Measurements from ENCODE around the gene DYNC1I1. TPM values are rescaled to one million over a fixed set of nuclear protein-coding genes. Genes with fewer than 3 reads are reported as not detected.
"Not testable (repeated sequence)": the region's sequence is repeated elsewhere in the genome, so short reads cannot be mapped to it uniquely, and the experiment has no call there.

DYNC1I1 gene
- total and polyA plus RNA-seq, 5 experiments from 2014 or later, result not detected

GRCh38 chr7:95931460-95932232 is 159.3 kb downstream of the DYNC1I1 start:
- Mint-ChIP-seq H3K27ac (no peak overlapping the region), H3K36me3 (no peaks in the 10 kb centered on the region), H3K4me1 (no peaks in the 10 kb centered on the region), H3K4me3 (no peak overlapping the region), H3K9me3 (no peaks in the 10 kb centered on the region), H3K27me3 (peaks cover 3 to 39% (median 12%) of the 10 kb centered on the region in 5 donors)
- DNase-seq, result no peak
- POLR2A ChIA-PET, result no interaction called here
- no peak for ATAC-seq

- Mint-ChIP-seq H3K27me3 (peaks cover 2 to 27% (median 13%) of the 10 kb centered on the region in 5 donors), H3K4me1 (no peaks in the 10 kb centered on the region), H3K36me3 (no peaks in the 10 kb centered on the region), H3K9me3 (peaks cover 0 to 2% (median 0%) of the 10 kb centered on the region in 9 donors), H3K4me3 (no peak overlapping the region), H3K27ac (no peak overlapping the region)
- ATAC-seq, result no peak
- POLR2A ChIA-PET, result no interaction called here
- no peak for DNase-seq
These were observed 161.3 kb downstream of the DYNC1I1 start for GRCh38 chr7:95933618-95934017.

GRCh38 chr7:95944867-95945266 is 172.5 kb downstream of the DYNC1I1 start:
- not testable (repeated sequence) for DNase-seq

GRCh38 chr7:95950698-95951097 is 178.3 kb downstream of the DYNC1I1 start:
- no peak overlapping the region for H3K27ac Mint-ChIP-seq
- no peak for ATAC-seq
- no peak for DNase-seq
- peaks cover 3 to 15% (median 3%) of the 10 kb centered on the region in 5 donors for H3K27me3 Mint-ChIP-seq
- H3K4me3 Mint-ChIP-seq, result no peak overlapping the region
- no peaks in the 10 kb centered on the region for H3K36me3 Mint-ChIP-seq
- H3K9me3 Mint-ChIP-seq, result no peaks in the 10 kb centered on the region
- H3K4me1 Mint-ChIP-seq, result no peaks in the 10 kb centered on the region
- POLR2A ChIA-PET, result no interaction called here

More at GRCh38 chr7:95944867-95945266, 172.5 kb downstream of the DYNC1I1 start:
- POLR2A ChIA-PET, H3K9me3 Mint-ChIP-seq, H3K27me3 Mint-ChIP-seq, H3K4me1 Mint-ChIP-seq, ATAC-seq, H3K36me3 Mint-ChIP-seq, H3K27ac Mint-ChIP-seq, H3K4me3 Mint-ChIP-seq: not testable (repeated sequence)

- ATAC-seq (no peak), DNase-seq (no peak)
- H3K36me3 Mint-ChIP-seq, result no peaks in the 10 kb centered on the region
- no peaks in the 10 kb centered on the region for H3K4me1 Mint-ChIP-seq
- H3K27me3 Mint-ChIP-seq, result peaks cover 2 to 15% (median 4%) of the 10 kb centered on the region in 5 donors
- no peak overlapping the region for H3K27ac Mint-ChIP-seq
- POLR2A ChIA-PET, result no interaction called here
- H3K4me3 Mint-ChIP-seq, result no peak overlapping the region
- H3K9me3 Mint-ChIP-seq, result no peaks in the 10 kb centered on the region
These were observed 179.2 kb downstream of the DYNC1I1 start for GRCh38 chr7:95951531-95951930.

- Mint-ChIP-seq H3K36me3 (no peaks in the 10 kb centered on the region), H3K9me3 (no peaks in the 10 kb centered on the region), H3K27ac (no peak overlapping the region), H3K4me3 (no peak overlapping the region), H3K27me3 (peaks cover 2 to 15% (median 7%) of the 10 kb centered on the region in 5 donors), H3K4me1 (no peaks in the 10 kb centered on the region)
- no peak for DNase-seq
- no peak for ATAC-seq
- POLR2A ChIA-PET, result no interaction called here
These were observed 179.8 kb downstream of the DYNC1I1 start for GRCh38 chr7:95951997-95952795.

GRCh38 chr7:95952851-95953250 is 180.5 kb downstream of the DYNC1I1 start:
- H3K27me3 Mint-ChIP-seq, result peaks cover 2 to 15% (median 7%) of the 10 kb centered on the region in 5 donors
- no peaks in the 10 kb centered on the region for H3K4me1 Mint-ChIP-seq
- POLR2A ChIA-PET, result no interaction called here
- H3K4me3 Mint-ChIP-seq, result no peak overlapping the region
- H3K36me3 Mint-ChIP-seq, result no peaks in the 10 kb centered on the region
- no peak for DNase-seq
- ATAC-seq, result no peak
- H3K27ac Mint-ChIP-seq, result no peak overlapping the region
- no peaks in the 10 kb centered on the region for H3K9me3 Mint-ChIP-seq

GRCh38 chr7:95955748-95956147 is 183.4 kb downstream of the DYNC1I1 start:
- Mint-ChIP-seq H3K4me1 (no peaks in the 10 kb centered on the region), H3K36me3 (no peaks in the 10 kb centered on the region), H3K4me3 (no peak overlapping the region), H3K27ac (no peak overlapping the region), H3K27me3 (peaks cover 1 to 15% (median 7%) of the 10 kb centered on the region in 5 donors), H3K9me3 (no peaks in the 10 kb centered on the region)
- POLR2A ChIA-PET, result no interaction called here
- DNase-seq (no peak), ATAC-seq (no peak)

GRCh38 chr7:95957510-95957909 is 185.2 kb downstream of the DYNC1I1 start:
- no peaks in the 10 kb centered on the region for H3K9me3 Mint-ChIP-seq
- H3K4me3 Mint-ChIP-seq, result no peak overlapping the region
- DNase-seq, result no peak
- no peak overlapping the region for H3K27ac Mint-ChIP-seq
- no peaks in the 10 kb centered on the region for H3K36me3 Mint-ChIP-seq
- POLR2A ChIA-PET, result no interaction called here
- H3K27me3 Mint-ChIP-seq, result peaks cover 0 to 22% (median 7%) of the 10 kb centered on the region in 5 donors
- ATAC-seq, result no peak
- no peaks in the 10 kb centered on the region for H3K4me1 Mint-ChIP-seq

- ATAC-seq, result no peak
- Mint-ChIP-seq H3K4me1 (no peaks in the 10 kb centered on the region), H3K36me3 (no peaks in the 10 kb centered on the region), H3K27ac (no peak overlapping the region), H3K9me3 (no peaks in the 10 kb centered on the region), H3K4me3 (no peak overlapping the region), H3K27me3 (peaks cover 3 to 28% (median 10%) of the 10 kb centered on the region in 5 donors)
- POLR2A ChIA-PET, result no interaction called here
- no peak for DNase-seq
These were observed 188.4 kb downstream of the DYNC1I1 start for GRCh38 chr7:95960706-95961244.

GRCh38 chr7:95963446-95963990 is 191.2 kb downstream of the DYNC1I1 start:
- H3K27me3 Mint-ChIP-seq, result peaks cover 3 to 28% (median 10%) of the 10 kb centered on the region in 5 donors
- POLR2A ChIA-PET, result no interaction called here
- no peak overlapping the region for H3K27ac Mint-ChIP-seq
- no peak overlapping the region for H3K4me3 Mint-ChIP-seq
- H3K4me1 Mint-ChIP-seq, result no peaks in the 10 kb centered on the region
- no peak for DNase-seq
- no peaks in the 10 kb centered on the region for H3K36me3 Mint-ChIP-seq
- ATAC-seq, result no peak
- H3K9me3 Mint-ChIP-seq, result no peaks in the 10 kb centered on the region

GRCh38 chr7:95971716-95972115 is 199.4 kb downstream of the DYNC1I1 start:
- H3K27me3 Mint-ChIP-seq, result peaks cover 0 to 9% (median 0%) of the 10 kb centered on the region in 5 donors
- H3K27ac Mint-ChIP-seq, result no peak overlapping the region
- H3K9me3 Mint-ChIP-seq, result peaks cover 0 to 2% (median 0%) of the 10 kb centered on the region in 9 donors
- H3K4me1 Mint-ChIP-seq, result peaks cover 0 to 4% (median 0%) of the 10 kb centered on the region in 4 donors
- ATAC-seq, result no peak
- DNase-seq, result no peak
- no peaks in the 10 kb centered on the region for H3K36me3 Mint-ChIP-seq
- POLR2A ChIA-PET, result no interaction called here
- H3K4me3 Mint-ChIP-seq, result no peak overlapping the region

- ATAC-seq (no peak), DNase-seq (no peak)
- Mint-ChIP-seq H3K4me1 (peaks cover 0 to 4% (median 0%) of the 10 kb centered on the region in 4 donors), H3K27ac (no peak overlapping the region), H3K27me3 (peaks cover 0 to 9% (median 0%) of the 10 kb centered on the region in 5 donors), H3K4me3 (no peak overlapping the region), H3K9me3 (peaks cover 0 to 2% (median 0%) of the 10 kb centered on the region in 9 donors), H3K36me3 (no peaks in the 10 kb centered on the region)
- POLR2A ChIA-PET, result no interaction called here
These were observed 200.2 kb downstream of the DYNC1I1 start for GRCh38 chr7:95972523-95972922.

All from naive thymus-derived CD8-positive, alpha-beta T cell (primary cell).